Activated CD8-positive, alpha-beta T cell treated with anti-CD3 and anti-CD28 coated beads, Interleukin-2, amount 10 ng/mL, durations not matched to agents 7 days and 5 days (primary cell): ENCODE data around the gene PREB. TPM values are rescaled to one million over a fixed set of nuclear protein-coding genes. Genes with fewer than 3 reads are reported as not detected.

Experiments
- ATAC-seq: fragments of 150-1000 bp; cut with Tn5 transposase; one replicate; pipeline ENCODE4 v1.10.0; 2021; ENCODE audit warnings: moderate library complexity
- CTCF ChIA-PET: fragments of 350-600 bp; sonication (Branson Sonifier 250); formaldehyde crosslinking; loops from one replicate; lab custom pipeline; 2021; ENCODE audit warnings: antibody characterized with exemption; lab: Charles Lee
- POLR2A ChIA-PET: fragments of 350-600 bp; sonication (Branson Sonifier 250); formaldehyde crosslinking; loops from one replicate; lab custom pipeline; 2021; ENCODE audit warnings: antibody characterized with exemption; lab: Charles Lee
- DNase-seq: peaks from one replicate; pipeline ENCODE4 v3.0.0-alpha.2; 2020
- H3K27ac Mint-ChIP-seq: one replicate; pipeline ENCODE4 v1.8.0; 2021; ENCODE audit warnings: mild to moderate bottlenecking, mixed read lengths
- H3K27me3 Mint-ChIP-seq: one replicate; pipeline ENCODE4 v1.8.0; 2021; ENCODE audit warnings: low read depth, mixed read lengths
- H3K36me3 Mint-ChIP-seq: one replicate; pipeline ENCODE4 v1.8.0; 2021; ENCODE audit warnings: low read depth, mixed read lengths
- H3K4me1 Mint-ChIP-seq: one replicate; pipeline ENCODE4 v1.8.0; 2021; ENCODE audit warnings: low read depth, mixed read lengths
- H3K4me3 Mint-ChIP-seq: one replicate; pipeline ENCODE4 v1.8.0; 2021; ENCODE audit warnings: mild to moderate bottlenecking, mixed read lengths
- H3K9me3 Mint-ChIP-seq: one replicate; pipeline ENCODE4 v1.8.0; 2022; ENCODE audit warnings: mixed read lengths; ENCODE audit not compliant: insufficient read depth
- total RNA-seq, 2 experiments: library from RNA; stranded (reverse); gene quantifications; one replicate each; pipeline ENCODE4 v1.2.3, GENCODE V29; 2021

PREB gene
- total RNA-seq, 2 experiments from 2014 or later = 66.5 to 72.1 TPM

DNA sequence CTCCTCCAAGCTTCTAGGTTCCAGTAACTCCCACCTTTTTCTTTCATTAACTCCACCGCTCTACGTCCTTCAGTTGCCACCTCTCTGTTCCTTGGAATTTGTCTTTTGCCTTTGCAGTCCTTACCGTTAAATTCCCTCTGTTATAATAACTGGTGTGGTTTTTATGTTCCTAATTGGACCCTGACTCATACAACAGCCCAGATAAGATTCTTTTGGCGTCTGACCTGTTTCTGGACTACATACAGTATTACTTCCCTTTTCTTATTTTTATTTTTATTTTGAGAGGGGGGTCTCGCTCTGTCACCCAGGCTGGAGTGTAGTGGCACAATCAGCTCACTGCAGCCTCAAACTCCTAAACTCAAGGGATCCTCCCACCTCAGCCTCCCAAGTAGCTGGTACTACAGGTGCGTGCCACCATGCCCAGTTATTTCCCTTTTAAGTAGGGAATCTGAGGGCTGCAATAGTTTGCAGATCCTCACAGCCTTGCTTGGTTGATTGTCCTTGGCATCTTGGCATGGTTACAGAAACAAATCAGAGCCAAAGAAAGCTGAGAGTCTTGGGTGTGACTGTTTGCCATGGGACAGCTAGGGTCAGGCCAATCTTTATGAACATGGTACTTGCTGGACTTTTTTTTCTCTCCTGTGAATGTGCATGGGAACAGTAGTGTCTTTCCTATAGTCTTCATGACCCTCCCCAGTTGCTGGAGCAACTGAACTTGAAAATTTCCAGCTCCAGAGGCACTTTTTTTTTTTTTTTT is 36.3 kb upstream of the PREB start:
- Mint-ChIP-seq H3K27ac (no peak overlapping the region), H3K4me3 (no peak overlapping the region), H3K27me3 (peaks cover 14% of the 10 kb centered on the region), H3K36me3 (no peaks in the 10 kb centered on the region), H3K4me1 (peaks cover 7% of the 10 kb centered on the region), H3K9me3 (no peaks in the 10 kb centered on the region)
- ATAC-seq (no peak), DNase-seq (no peak)
- CTCF ChIA-PET = interaction anchor here (0.7 to 3.5 kb wide), 16 partner anchors 10 to 209 kb away, joined by 3 to 24 read pairs (median 6); partner anchors contain the start of genes PREB and TRIM54
- POLR2A ChIA-PET = interaction anchor here (1.1 kb wide), 1 partner anchor 9 kb away, joined by 3 read pairs; no protein-coding TSS in a partner anchor

- POLR2A ChIA-PET = interaction anchor here (0.6 kb wide), 1 partner anchor 635 kb away, joined by 3 read pairs; no protein-coding TSS in a partner anchor
Observed at GRCh38 chr2:27164960-27165763, 30.7 kb upstream of the PREB start.

GRCh38 chr2:27162151-27163121 is 28.0 kb upstream of the PREB start:
- no peaks in the 10 kb centered on the region for H3K9me3 Mint-ChIP-seq
- H3K27me3 Mint-ChIP-seq = no peaks in the 10 kb centered on the region
- no peak overlapping the region for H3K27ac Mint-ChIP-seq
- ATAC-seq (no peak), DNase-seq (no peak)
- POLR2A ChIA-PET = no interaction called here
- H3K4me3 Mint-ChIP-seq = no peak overlapping the region
- CTCF ChIA-PET = interaction anchor here (0.6 to 0.8 kb wide), 2 partner anchors 11 to 156 kb away, joined by 3 to 4 read pairs; no protein-coding TSS in a partner anchor
- no peaks in the 10 kb centered on the region for H3K36me3 Mint-ChIP-seq
- peaks cover 8% of the 10 kb centered on the region for H3K4me1 Mint-ChIP-seq

More at GRCh38 chr2:27164960-27165763, 30.7 kb upstream of the PREB start:
- ATAC-seq (no peak), DNase-seq (no peak)
- H3K27me3 Mint-ChIP-seq = peaks cover 2% of the 10 kb centered on the region
- peaks cover 8% of the 10 kb centered on the region for H3K4me1 Mint-ChIP-seq
- no peaks in the 10 kb centered on the region for H3K36me3 Mint-ChIP-seq
- H3K4me3 Mint-ChIP-seq = no peak overlapping the region
- no peak overlapping the region for H3K27ac Mint-ChIP-seq
- CTCF ChIA-PET = no interaction called here
- H3K9me3 Mint-ChIP-seq = no peaks in the 10 kb centered on the region

DNA sequence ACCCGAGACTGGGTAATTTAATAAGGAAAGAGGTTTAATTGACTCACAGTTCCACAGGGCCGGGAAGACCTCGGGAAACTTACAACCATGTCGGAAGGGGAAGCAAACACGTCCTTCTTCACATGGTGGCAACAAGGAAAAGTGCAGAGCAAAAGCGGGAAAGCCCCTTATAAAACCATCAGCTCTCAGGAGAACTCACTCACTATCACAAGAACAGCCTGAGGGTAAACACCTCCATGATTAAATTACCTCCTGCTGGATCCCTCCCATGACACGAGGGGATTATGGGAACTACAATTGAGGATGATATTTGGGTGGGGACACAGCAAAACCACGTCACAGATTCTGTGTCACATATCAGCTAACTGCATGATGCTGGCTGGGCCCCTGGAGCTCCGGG is 25.8 kb upstream of the PREB start:
- ChIA-PET CTCF (interaction anchor here (1.1 to 2.2 kb wide), 2 partner anchors 10 to 61 kb away, joined by 3 to 13 read pairs; no protein-coding TSS in a partner anchor), POLR2A (no interaction called here)
- ATAC-seq (no peak), DNase-seq (no peak)
- no peak overlapping the region for H3K27ac Mint-ChIP-seq
- H3K9me3 Mint-ChIP-seq = no peaks in the 10 kb centered on the region
- H3K4me3 Mint-ChIP-seq = no peak overlapping the region
- no peaks in the 10 kb centered on the region for H3K36me3 Mint-ChIP-seq
- H3K4me1 Mint-ChIP-seq = peaks cover 2% of the 10 kb centered on the region
- H3K27me3 Mint-ChIP-seq = no peaks in the 10 kb centered on the region

DNA sequence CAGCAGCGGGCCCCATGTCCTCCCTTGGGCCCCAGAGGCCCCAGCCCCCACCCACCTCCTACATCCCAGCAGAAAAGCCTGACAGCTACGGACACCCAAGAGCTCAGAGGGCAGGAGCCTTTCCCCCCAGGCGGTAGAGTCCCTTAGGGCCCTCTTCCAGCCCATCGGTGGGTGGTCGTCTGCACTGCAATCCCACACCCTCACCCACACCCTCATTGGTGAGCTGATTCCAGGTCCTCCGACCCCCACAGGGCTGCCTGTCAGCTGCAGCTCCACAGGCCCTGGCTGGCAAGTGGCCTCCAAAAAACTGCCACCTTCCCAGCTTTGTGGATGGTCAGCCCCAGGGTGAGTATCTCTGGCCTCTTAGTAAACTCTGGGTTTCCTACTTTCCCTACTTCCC is 24.8 kb upstream of the PREB start:
- ChIA-PET POLR2A (no interaction called here), CTCF (interaction anchor here (1.0 kb wide), 1 partner anchor 10 kb away, joined by 3 read pairs; no protein-coding TSS in a partner anchor)
- H3K9me3 Mint-ChIP-seq = no peaks in the 10 kb centered on the region
- H3K27ac Mint-ChIP-seq = no peak overlapping the region
- ATAC-seq (no peak), DNase-seq (no peak)
- H3K4me1 Mint-ChIP-seq = no peaks in the 10 kb centered on the region
- no peaks in the 10 kb centered on the region for H3K36me3 Mint-ChIP-seq
- H3K4me3 Mint-ChIP-seq = no peak overlapping the region
- H3K27me3 Mint-ChIP-seq = no peaks in the 10 kb centered on the region

- DNase-seq (no peak), ATAC-seq (no peak)
- H3K9me3 Mint-ChIP-seq = no peaks in the 10 kb centered on the region
- H3K27ac Mint-ChIP-seq = no peak overlapping the region
- POLR2A ChIA-PET = no interaction called here
- H3K4me1 Mint-ChIP-seq = no peaks in the 10 kb centered on the region
- no peaks in the 10 kb centered on the region for H3K36me3 Mint-ChIP-seq
- CTCF ChIA-PET = interaction anchor here (1.0 to 2.0 kb wide), 2 partner anchors 11 kb away, joined by 3 to 11 read pairs; no protein-coding TSS in a partner anchor
- no peaks in the 10 kb centered on the region for H3K27me3 Mint-ChIP-seq
- H3K4me3 Mint-ChIP-seq = no peak overlapping the region
Observed at GRCh38 chr2:27158468-27158867, 24.0 kb upstream of the PREB start.

DNA sequence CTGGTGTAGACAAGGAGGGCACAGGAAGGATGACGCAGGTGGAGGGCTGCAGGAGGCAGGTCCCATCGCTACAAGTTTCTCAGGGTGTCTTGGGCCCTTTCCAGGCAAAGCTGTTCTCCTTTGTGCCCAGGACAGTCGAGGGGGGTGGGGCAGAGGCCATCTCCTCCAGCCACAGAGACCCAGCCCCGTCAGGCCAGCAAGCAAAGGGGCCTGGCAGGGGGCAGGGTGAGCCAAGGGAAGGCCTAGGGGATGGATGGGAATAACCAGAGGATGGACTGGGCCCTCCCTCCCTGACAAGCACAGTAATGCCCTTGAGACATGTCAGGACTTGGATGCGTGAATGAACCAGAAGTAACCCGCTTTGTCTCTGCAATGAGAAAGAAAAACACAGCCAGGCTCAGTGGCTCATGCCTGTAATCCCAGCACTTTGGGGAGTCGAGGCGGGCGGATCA is 20.7 kb upstream of the PREB start:
- ChIA-PET POLR2A (no interaction called here), CTCF (no interaction called here)
- H3K27ac Mint-ChIP-seq = no peak overlapping the region
- DNase-seq (no peak), ATAC-seq (no peak)
- H3K4me3 Mint-ChIP-seq = no peak overlapping the region
- H3K9me3 Mint-ChIP-seq = no peaks in the 10 kb centered on the region
- H3K27me3 Mint-ChIP-seq = no peaks in the 10 kb centered on the region
- H3K4me1 Mint-ChIP-seq = no peaks in the 10 kb centered on the region
- no peaks in the 10 kb centered on the region for H3K36me3 Mint-ChIP-seq

DNA sequence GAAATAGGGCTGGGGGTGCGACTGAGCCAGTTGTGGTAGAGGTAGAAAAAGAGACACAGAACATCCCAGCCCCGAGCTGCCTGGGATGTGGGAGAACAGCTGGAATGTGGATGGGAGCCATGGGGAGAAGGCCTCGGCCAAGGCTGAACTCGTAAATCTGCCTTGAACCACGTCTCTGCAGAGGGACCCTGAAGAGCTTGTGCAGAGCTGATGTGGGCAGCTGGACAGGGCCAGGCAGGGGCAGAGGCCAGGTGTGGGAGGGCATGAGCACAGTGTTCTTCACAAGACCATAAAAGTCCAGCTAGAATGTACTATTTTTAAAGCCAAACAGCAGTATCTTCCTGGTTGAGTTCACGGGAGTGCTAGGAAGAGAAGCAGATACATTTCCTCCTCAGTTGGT is 20.1 kb upstream of the PREB start:
- no peak overlapping the region for H3K4me3 Mint-ChIP-seq
- CTCF ChIA-PET = no interaction called here
- no peak for ATAC-seq
- no peaks in the 10 kb centered on the region for H3K4me1 Mint-ChIP-seq
- H3K9me3 Mint-ChIP-seq = no peaks in the 10 kb centered on the region
- DNase-seq = no peak
- H3K27ac Mint-ChIP-seq = no peak overlapping the region
- H3K36me3 Mint-ChIP-seq = no peaks in the 10 kb centered on the region
- H3K27me3 Mint-ChIP-seq = no peaks in the 10 kb centered on the region
- POLR2A ChIA-PET = interaction anchor here (0.6 kb wide), 1 partner anchor 236 kb away, joined by 4 read pairs; no protein-coding TSS in a partner anchor

GRCh38 chr2:27152796-27153464 is 18.5 kb upstream of the PREB start:
- no peaks in the 10 kb centered on the region for H3K4me1 Mint-ChIP-seq
- no peak for DNase-seq
- no peak overlapping the region for H3K4me3 Mint-ChIP-seq
- CTCF ChIA-PET = interaction anchor here (1.4 to 1.6 kb wide), 2 partner anchors 17 to 127 kb away, joined by 4 to 5 read pairs; no protein-coding TSS in a partner anchor
- no peaks in the 10 kb centered on the region for H3K9me3 Mint-ChIP-seq
- H3K27me3 Mint-ChIP-seq = no peaks in the 10 kb centered on the region
- ATAC-seq = no peak
- no peak overlapping the region for H3K27ac Mint-ChIP-seq
- POLR2A ChIA-PET = no interaction called here
- no peaks in the 10 kb centered on the region for H3K36me3 Mint-ChIP-seq

DNA sequence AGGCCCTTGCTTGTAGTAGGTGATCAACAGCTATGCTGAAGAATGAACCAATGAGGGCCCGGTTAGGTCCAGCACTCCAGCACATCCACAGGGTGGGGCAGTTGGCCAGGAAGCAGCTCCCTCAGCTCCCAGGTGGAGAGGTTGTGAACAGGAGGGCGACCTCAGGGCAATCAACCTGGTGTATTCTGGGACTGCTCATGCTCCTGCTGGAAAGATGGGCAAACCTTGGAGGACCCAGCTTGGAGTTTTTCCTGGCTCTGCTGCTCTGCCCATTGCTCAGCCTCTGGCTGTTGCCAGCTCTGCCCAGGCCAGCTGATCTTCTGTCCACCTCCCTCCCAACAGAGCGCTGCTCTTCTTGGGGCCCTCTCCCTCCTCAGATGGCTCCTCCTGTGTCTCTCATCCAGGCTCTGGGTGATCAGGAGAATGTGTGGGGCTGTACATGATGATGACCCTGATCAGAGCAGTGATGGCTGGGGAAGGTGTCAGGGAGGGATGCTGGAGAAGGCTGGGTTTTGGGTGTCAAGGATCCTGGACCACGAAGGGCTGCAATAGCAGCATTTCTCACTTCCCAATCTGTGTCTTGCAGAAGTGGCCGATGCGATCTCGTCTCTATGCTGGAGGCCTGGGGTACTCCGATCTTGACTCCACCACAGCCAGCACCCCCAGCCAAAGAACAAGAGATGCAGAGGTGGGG is 17.8 kb upstream of the PREB start:
- Mint-ChIP-seq H3K4me1 (no peaks in the 10 kb centered on the region), H3K9me3 (no peaks in the 10 kb centered on the region), H3K27ac (no peak overlapping the region), H3K36me3 (no peaks in the 10 kb centered on the region), H3K27me3 (no peaks in the 10 kb centered on the region), H3K4me3 (no peak overlapping the region)
- no peak for DNase-seq
- ChIA-PET CTCF (interaction anchor here (0.8 to 1.6 kb wide), 3 partner anchors 10 to 128 kb away, joined by 4 to 5 read pairs (median 4); no protein-coding TSS in a partner anchor), POLR2A (no interaction called here)
- no peak for ATAC-seq
